Omental fat pad (tissue), 4 donors: ENCODE data around the gene NDC80. TPM values are rescaled to one million over a fixed set of nuclear protein-coding genes. Genes with fewer than 3 reads are reported as not detected.
A peak's percentile ranks its signal among the peaks of the same experiment; 100 is the strongest.
"Not testable (repeated sequence)": the region's sequence is repeated elsewhere in the genome, so short reads cannot be mapped to it uniquely, and the experiment has no call there.

Experiments
- ATAC-seq: fragments of 150-250 bp; one replicate; pipeline ENCODE4 v1.9.1; 2016; ENCODE audit warnings: mild to moderate bottlenecking, moderate library complexity; ENCODE audit not compliant: low FRiP score
- DNase-seq: peaks from one replicate; pipeline ENCODE4 v3.0.0-alpha.2; 2019; ENCODE audit warnings: low spot score
- CTCF ChIP-seq, 3 donors: fragments of 450-650 bp; IDR thresholded peaks; one replicate each; pipeline ENCODE4 v1.5.1; 2016 to 2017; ENCODE audit warnings: antibody characterized with exemption in 3 of 3, mild to moderate bottlenecking in 3 of 3, moderate library complexity in 2 of 3
- total RNA-seq, 4 donors: library from RNA; depleted of rRNA; stranded (reverse); fragments of >200 nt; gene quantifications; one replicate each; pipeline ENCODE4 v1.1.0, GENCODE V29; 2016

NDC80 gene
- total RNA-seq, 4 donors from 2014 or later: 0.19 to 2.3 (median 0.37) TPM; not detected in 1

GRCh38 chr18:2655178-2655953 lies 84.0 kb downstream of the NDC80 start, which contains the start of gene SMCHD1:
Gene SMCHD1 (plus strand): TSS chr18:2655726. CDS start chr18:2656076, 350 bp downstream.
- no peak for TF ChIP-seq CTCF (IDR thresholded peaks at IDR 0.05)
- DNase-seq (peak; percentile 69), ATAC-seq (peak; percentile 88)

GRCh38 chr18:2655954-2656236 lies 84.5 kb downstream of the NDC80 start:
- DNase-seq (no peak), ATAC-seq (peak; percentile 45)

GRCh38 chr18:2656237-2656980 lies 85.1 kb downstream of the NDC80 start:
- no peak for TF ChIP-seq CTCF (IDR thresholded peaks at IDR 0.05)
- DNase-seq (no peak), ATAC-seq (peak; percentile 38)

More at GRCh38 chr18:2655954-2656236, 84.5 kb downstream of the NDC80 start:
- no peak for TF ChIP-seq CTCF (IDR thresholded peaks at IDR 0.05)

GRCh38 chr18:2656981-2657512 lies 85.7 kb downstream of the NDC80 start:
- ATAC-seq (no peak), DNase-seq (no peak)
- no peak for TF ChIP-seq CTCF (IDR thresholded peaks at IDR 0.05)

GRCh38 chr18:2657788-2658458 lies 86.6 kb downstream of the NDC80 start:
- DNase-seq (no peak), ATAC-seq (no peak)
- no peak for TF ChIP-seq CTCF (IDR thresholded peaks at IDR 0.05)

GRCh38 chr18:2660849-2661248 lies 89.5 kb downstream of the NDC80 start:
- DNase-seq, ATAC-seq: not testable (repeated sequence)

- ATAC-seq, DNase-seq: not testable (repeated sequence)
Measured at GRCh38 chr18:2662288-2662687, 90.9 kb downstream of the NDC80 start.
